BLaER1 (cell line): ENCODE results near the gene MAPK7.

Experiments
- H3K27ac ChIP-seq: shearing (Covaris generic); formaldehyde crosslinking; 2 replicates; pipeline ENCODE4 v1.8.1; 2022
- H3K27me3 ChIP-seq: shearing (Covaris generic); formaldehyde crosslinking; 2 replicates; pipeline ENCODE4 v1.8.1; 2022
- H3K36me3 ChIP-seq: shearing (Covaris generic); formaldehyde crosslinking; 2 replicates; pipeline ENCODE4 v1.8.1; 2022
- H3K4me1 ChIP-seq: shearing (Covaris generic); formaldehyde crosslinking; 2 replicates; pipeline ENCODE4 v1.8.1; 2022
- H3K4me2 ChIP-seq: shearing (Covaris generic); formaldehyde crosslinking; 2 replicates; pipeline ENCODE4 v1.8.1; 2022
- H3K4me3 ChIP-seq: shearing (Covaris generic); formaldehyde crosslinking; 2 replicates; pipeline ENCODE4 v1.8.1; 2022
- H3K9ac ChIP-seq: shearing (Covaris generic); formaldehyde crosslinking; 2 replicates; pipeline ENCODE4 v1.8.1; 2022
- H3K9me3 ChIP-seq: shearing (Covaris generic); formaldehyde crosslinking; 2 replicates; pipeline ENCODE4 v1.8.1; 2022
- H4K20me1 ChIP-seq: shearing (Covaris generic); formaldehyde crosslinking; 2 replicates; pipeline ENCODE4 v1.8.1; 2022
- Cebpa-rat ChIP-seq: shearing (Covaris generic); IDR thresholded peaks from 2 replicates; pipeline ENCODE4 v1.8.1; 2022

The MAPK7 gene

GRCh38 chr17:19369107-19369778, 9.1 kb upstream of the MAPK7 start:
- peaks cover 56% of the 10 kb centered on the region for H4K20me1 ChIP-seq
- no peak overlapping the region for H3K9ac ChIP-seq
- H3K4me1 ChIP-seq, result peaks cover 35% of the 10 kb centered on the region
- TF ChIP-seq Cebpa-rat, result no peak
- no peak overlapping the region for H3K4me3 ChIP-seq
- 0 out of 2 replicates have a peak, but pooled peaks cover 5% of the 10 kb centered on the region for H3K27me3 ChIP-seq
- H3K4me2 ChIP-seq, result peak overlapping the region; percentile 85
- H3K27ac ChIP-seq, result no peak overlapping the region
- H3K36me3 ChIP-seq, result no peaks in the 10 kb centered on the region
- H3K9me3 ChIP-seq, result no peaks in the 10 kb centered on the region

DNA sequence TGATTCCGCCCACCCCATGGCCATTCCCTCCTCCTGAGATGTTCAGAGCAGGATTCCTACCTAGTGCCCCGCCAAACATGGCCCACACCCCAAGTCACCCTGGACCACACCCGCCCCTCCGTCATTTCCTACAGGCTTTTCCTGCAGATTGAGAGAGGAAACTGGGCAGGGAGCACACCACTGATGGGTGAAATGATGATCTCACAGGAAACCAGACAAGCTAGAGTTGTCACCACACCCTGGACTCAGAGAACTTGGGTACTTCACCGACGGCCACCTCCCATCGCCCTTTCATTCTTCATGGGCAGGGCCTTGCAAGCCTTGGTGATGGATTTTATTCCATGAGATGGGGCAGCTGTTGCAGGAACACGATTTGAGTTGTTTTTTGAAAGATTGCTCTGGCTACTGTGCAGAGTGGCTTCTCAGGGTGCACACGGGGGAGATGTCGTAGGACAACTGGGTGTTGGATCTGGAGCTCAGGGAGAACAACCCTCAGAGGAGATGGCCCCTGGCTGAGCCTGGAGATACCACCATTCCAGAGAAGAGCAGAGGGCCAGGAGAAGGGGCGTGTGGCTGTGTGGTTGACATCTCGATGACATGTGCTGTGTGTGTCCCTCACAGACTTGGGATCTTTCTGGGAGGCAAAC, 8.3 kb upstream of the MAPK7 start:
- H3K36me3 ChIP-seq, result no peaks in the 10 kb centered on the region
- no peak overlapping the region for H3K27ac ChIP-seq
- no peaks in the 10 kb centered on the region for H3K9me3 ChIP-seq
- H3K4me3 ChIP-seq, result no peak overlapping the region
- TF ChIP-seq Cebpa-rat, result no peak
- 0 out of 2 replicates have a peak, but pooled peaks cover 3% of the 10 kb centered on the region for H3K27me3 ChIP-seq
- H3K4me1 ChIP-seq, result peaks cover 35% of the 10 kb centered on the region
- H3K9ac ChIP-seq, result no peak overlapping the region
- peaks cover 48% of the 10 kb centered on the region for H4K20me1 ChIP-seq
- H3K4me2 ChIP-seq, result peak overlapping the region; percentile 85

- H3K27ac ChIP-seq, result no peak overlapping the region
- peaks cover 35% of the 10 kb centered on the region for H3K4me1 ChIP-seq
- H3K4me3 ChIP-seq, result no peak overlapping the region
- H4K20me1 ChIP-seq, result peaks cover 48% of the 10 kb centered on the region
- no peak overlapping the region for H3K9ac ChIP-seq
- no peaks in the 10 kb centered on the region for H3K9me3 ChIP-seq
- H3K27me3 ChIP-seq, result no peaks in the 10 kb centered on the region
- H3K4me2 ChIP-seq, result peak overlapping the region; percentile 85
- no peaks in the 10 kb centered on the region for H3K36me3 ChIP-seq
- TF ChIP-seq Cebpa-rat, result no peak
These were observed 7.8 kb upstream of the MAPK7 start for GRCh38 chr17:19370493-19370960.

DNA sequence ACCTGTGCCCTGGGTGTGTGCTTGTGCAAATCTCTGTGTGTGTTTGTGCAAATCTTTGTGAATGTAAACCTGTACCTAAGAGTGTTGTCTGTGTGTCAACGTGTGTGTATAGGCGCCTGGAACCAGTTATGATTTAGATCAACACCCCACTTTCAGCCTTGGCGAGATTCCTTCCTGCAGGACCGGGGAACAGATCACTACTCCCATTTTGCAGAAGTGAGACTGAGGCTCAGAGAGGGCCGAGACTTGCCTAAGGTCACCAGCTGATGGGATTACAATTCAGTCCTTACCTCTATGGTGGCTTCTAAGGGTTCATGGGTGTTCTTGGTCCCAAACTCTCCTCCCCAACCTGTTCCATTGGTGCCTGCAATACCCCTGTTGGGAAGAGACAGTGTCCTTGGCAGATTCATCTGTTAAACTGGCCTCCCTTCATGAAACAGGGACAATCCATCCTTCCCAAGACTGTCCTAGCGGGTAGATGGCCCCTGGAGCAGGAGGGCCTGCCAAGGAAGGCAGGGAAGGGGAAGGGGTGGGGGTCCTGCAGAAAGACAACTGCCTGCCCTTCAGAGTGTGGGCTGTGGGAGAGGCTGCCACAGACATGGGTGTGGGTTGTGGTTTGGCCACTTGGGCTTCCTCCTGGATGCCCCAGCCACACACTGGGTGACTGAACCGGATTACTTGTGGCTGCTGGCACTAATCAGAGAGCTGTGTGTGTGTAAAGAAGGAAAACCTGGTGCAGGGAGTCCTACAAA, 6.9 kb upstream of the MAPK7 start:
- Histone ChIP-seq H3K9me3 (no peaks in the 10 kb centered on the region), H3K4me3 (no peak overlapping the region), H4K20me1 (peaks cover 48% of the 10 kb centered on the region), H3K27ac (no peak overlapping the region), H3K4me2 (peak overlapping the region; percentile 85), H3K4me1 (peaks cover 37% of the 10 kb centered on the region), H3K9ac (no peak overlapping the region), H3K36me3 (no peaks in the 10 kb centered on the region), H3K27me3 (no peaks in the 10 kb centered on the region)
- no peak for TF ChIP-seq Cebpa-rat

- Histone ChIP-seq H3K4me1 (peaks cover 43% of the 10 kb centered on the region), H3K36me3 (no peaks in the 10 kb centered on the region), H3K4me3 (no peak overlapping the region), H3K27ac (no peak overlapping the region), H3K9me3 (no peaks in the 10 kb centered on the region), H3K4me2 (peak overlapping the region; percentile 85), H3K27me3 (no peaks in the 10 kb centered on the region), H4K20me1 (peaks cover 48% of the 10 kb centered on the region), H3K9ac (no peak overlapping the region)
- no peak for TF ChIP-seq Cebpa-rat
These were observed 6.3 kb upstream of the MAPK7 start for GRCh38 chr17:19372011-19372370.

- Histone ChIP-seq H4K20me1 (peaks cover 48% of the 10 kb centered on the region), H3K27me3 (no peaks in the 10 kb centered on the region), H3K36me3 (no peaks in the 10 kb centered on the region), H3K4me3 (no peak overlapping the region), H3K4me2 (peak overlapping the region; percentile 85), H3K9me3 (no peaks in the 10 kb centered on the region), H3K27ac (no peak overlapping the region), H3K9ac (no peak overlapping the region), H3K4me1 (peaks cover 46% of the 10 kb centered on the region)
- TF ChIP-seq Cebpa-rat, result no peak
These were observed 5.9 kb upstream of the MAPK7 start for GRCh38 chr17:19372439-19372838.

DNA sequence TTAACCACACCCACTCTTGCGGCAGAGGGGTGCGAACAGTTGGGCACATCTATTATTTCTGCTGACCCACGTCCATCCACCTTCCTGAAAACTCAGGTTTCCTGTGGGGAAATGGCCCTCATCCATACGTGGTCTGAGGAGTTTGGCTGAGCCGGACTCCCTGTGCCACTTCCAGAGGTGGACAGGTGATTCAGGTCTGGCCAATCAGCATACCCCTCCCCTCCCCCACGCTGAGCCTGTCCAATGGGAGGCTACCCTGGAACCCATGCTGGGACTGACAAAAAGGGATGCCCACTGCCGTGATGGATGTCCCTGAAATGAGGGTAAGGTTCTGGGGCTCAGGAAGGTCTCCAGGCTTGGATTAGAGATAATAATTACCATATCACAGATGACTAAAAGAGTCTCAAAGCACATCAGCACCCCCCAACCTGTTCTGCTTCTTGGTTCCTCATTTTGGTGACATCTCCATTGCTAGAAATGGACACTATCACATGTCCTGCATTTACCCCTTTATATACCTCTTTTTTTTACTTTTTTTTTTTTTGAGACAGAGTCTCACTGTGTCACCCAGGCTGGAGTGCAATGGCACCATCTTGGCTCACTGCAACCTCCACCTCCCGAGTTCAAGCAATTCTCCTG, 5.3 kb upstream of the MAPK7 start:
- Histone ChIP-seq H3K4me2 (no peak overlapping the region), H3K27me3 (no peaks in the 10 kb centered on the region), H3K4me1 (peaks cover 46% of the 10 kb centered on the region), H3K9me3 (no peaks in the 10 kb centered on the region), H4K20me1 (peaks cover 43% of the 10 kb centered on the region), H3K36me3 (no peaks in the 10 kb centered on the region), H3K9ac (no peak overlapping the region), H3K4me3 (no peak overlapping the region), H3K27ac (no peak overlapping the region)
- TF ChIP-seq Cebpa-rat, result no peak

DNA sequence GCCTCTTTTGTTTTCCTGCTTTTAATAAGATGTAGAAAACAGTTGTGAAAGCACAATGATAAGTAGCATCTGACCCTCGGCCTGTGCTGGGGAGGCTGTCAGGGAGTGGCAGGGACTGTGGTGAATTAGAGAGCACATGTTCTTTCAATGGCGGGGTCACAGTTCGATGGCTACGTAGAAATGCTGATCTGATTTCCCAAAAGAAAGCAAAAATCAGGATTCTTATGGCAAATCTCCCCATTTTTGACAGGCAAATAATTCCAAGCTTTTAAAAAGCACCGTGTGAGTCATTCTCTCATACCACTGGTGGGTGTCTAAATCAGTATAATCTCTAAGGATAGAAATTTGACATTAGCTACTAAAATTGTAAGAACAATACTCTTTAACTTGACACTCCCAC, 4.2 kb upstream of the MAPK7 start:
- Histone ChIP-seq H4K20me1 (peaks cover 42% of the 10 kb centered on the region), H3K4me1 (peaks cover 51% of the 10 kb centered on the region), H3K4me3 (no peak overlapping the region), H3K4me2 (no peak overlapping the region), H3K27me3 (no peaks in the 10 kb centered on the region), H3K36me3 (peaks cover 2% of the 10 kb centered on the region; the same call in 1 of the 2 replicates), H3K9ac (no peak overlapping the region), H3K9me3 (no peaks in the 10 kb centered on the region), H3K27ac (no peak overlapping the region)
- no peak for TF ChIP-seq Cebpa-rat

DNA sequence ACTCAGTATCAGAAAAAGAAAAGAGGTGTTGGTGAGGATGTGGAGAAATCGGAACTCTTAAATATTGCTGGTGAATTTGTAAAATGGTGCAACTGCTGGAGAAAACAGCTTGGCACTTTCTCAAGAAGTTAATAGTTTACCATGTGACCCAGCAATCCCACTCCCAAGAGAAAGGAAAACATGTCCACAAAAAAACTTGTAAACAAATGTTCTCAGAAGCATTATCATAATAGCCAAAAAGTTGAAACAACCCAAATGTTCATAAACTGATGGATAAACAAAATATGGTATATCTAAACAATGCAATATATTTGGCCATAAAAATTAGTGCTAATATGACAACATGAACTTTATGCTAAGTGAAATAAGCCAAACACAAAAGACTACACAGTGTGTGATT, 2.6 kb upstream of the MAPK7 start:
- no peaks in the 10 kb centered on the region for H3K9me3 ChIP-seq
- no peak overlapping the region for H3K9ac ChIP-seq
- no peak for TF ChIP-seq Cebpa-rat
- no peak overlapping the region for H3K27ac ChIP-seq
- peaks cover 32% of the 10 kb centered on the region for H4K20me1 ChIP-seq
- H3K4me3 ChIP-seq, result no peak overlapping the region
- peaks cover 18% of the 10 kb centered on the region for H3K36me3 ChIP-seq
- H3K4me1 ChIP-seq, result peaks cover 42% of the 10 kb centered on the region
- H3K4me2 ChIP-seq, result no peak overlapping the region
- no peaks in the 10 kb centered on the region for H3K27me3 ChIP-seq

GRCh38 chr17:19376811-19377210, 1.5 kb upstream of the MAPK7 start:
- H3K9me3 ChIP-seq, result no peaks in the 10 kb centered on the region
- no peak overlapping the region for H3K27ac ChIP-seq
- peaks cover 22% of the 10 kb centered on the region for H4K20me1 ChIP-seq
- H3K4me3 ChIP-seq, result peak overlapping the region; percentile 78
- no peak for TF ChIP-seq Cebpa-rat
- no peaks in the 10 kb centered on the region for H3K27me3 ChIP-seq
- H3K4me2 ChIP-seq, result peak overlapping the region; percentile 90
- peaks cover 28% of the 10 kb centered on the region for H3K36me3 ChIP-seq
- no peak overlapping the region for H3K9ac ChIP-seq
- H3K4me1 ChIP-seq, result peaks cover 31% of the 10 kb centered on the region
